NCI-H2107 treated with DMSO at 0.1 percent for 48 hours (cell line): ENCODE measurements around the gene NARS2.
"Not testable (repeated sequence)": the region's sequence is repeated elsewhere in the genome, so short reads cannot be mapped to it uniquely, and the experiment has no call there.

ENCODE experiments used
- DNase-seq: peaks from one replicate; lab custom pipeline; 2025; ENCODE audit not compliant: unreplicated experiment; lab: John Stamatoyannopoulos, UW

The NARS2 gene

GRCh38 chr11:78493413-78493975 is 81.2 kb downstream of the NARS2 start:
- no peak for DNase-seq

- DNase-seq: no peak
These were observed 81.7 kb downstream of the NARS2 start for GRCh38 chr11:78492973-78493372.

- no peak for DNase-seq
These were observed 85.5 kb downstream of the NARS2 start for GRCh38 chr11:78489184-78489583.

GRCh38 chr11:78478536-78478935 is 96.1 kb downstream of the NARS2 start:
- DNase-seq: no peak

GRCh38 chr11:78476066-78476465 is 98.6 kb downstream of the NARS2 start:
- DNase-seq: no peak

GRCh38 chr11:78474451-78474850 is 100.2 kb downstream of the NARS2 start:
- no peak for DNase-seq

GRCh38 chr11:78472905-78473304 is 101.8 kb downstream of the NARS2 start:
- no peak for DNase-seq

GRCh38 chr11:78472382-78472781 is 102.3 kb downstream of the NARS2 start:
- no peak for DNase-seq

GRCh38 chr11:78470861-78471442 is 103.7 kb downstream of the NARS2 start:
- DNase-seq: no peak

- no peak for DNase-seq
These were observed 104.8 kb downstream of the NARS2 start for GRCh38 chr11:78469896-78470295.

GRCh38 chr11:78467931-78468330 is 106.7 kb downstream of the NARS2 start:
- DNase-seq: no peak

GRCh38 chr11:78467370-78467769 is 107.3 kb downstream of the NARS2 start:
- no peak for DNase-seq

- DNase-seq: no peak
These were observed 109.3 kb downstream of the NARS2 start for GRCh38 chr11:78465169-78465942.

- not testable (repeated sequence) for DNase-seq
These were observed 109.9 kb downstream of the NARS2 start for GRCh38 chr11:78464787-78465168.

- no peak for DNase-seq
These were observed 114.2 kb downstream of the NARS2 start for GRCh38 chr11:78460471-78460870.

GRCh38 chr11:78459738-78460137 is 114.9 kb downstream of the NARS2 start:
- no peak for DNase-seq

- DNase-seq: no peak
These were observed 117.2 kb downstream of the NARS2 start for GRCh38 chr11:78457448-78457847.

- DNase-seq: no peak
These were observed 121.3 kb downstream of the NARS2 start for GRCh38 chr11:78453140-78453935.

- DNase-seq: no peak
These were observed 123.1 kb downstream of the NARS2 start for GRCh38 chr11:78451371-78452150.

- no peak for DNase-seq
These were observed 123.8 kb downstream of the NARS2 start for GRCh38 chr11:78450866-78451265.

GRCh38 chr11:78449866-78450265 is 124.8 kb downstream of the NARS2 start:
- DNase-seq: no peak
